ENCODE measurements around the gene GABRA1.

Gene GABRA1

GRCh38 chr5:161847941-161848391 lies at the start of gene GABRA1:
GABRA1 (plus strand) TSS chr5:161848120; CDS start chr5:161850811, 2,691 bp downstream.
- DNase-seq (ENCODE audit: low spot score): no peak

- no peak for DNase-seq (ENCODE audit: low spot score)
Measured at GRCh38 chr5:161799316-161799715, 48.6 kb upstream of the GABRA1 start.

- DNase-seq (ENCODE audit: low spot score): no peak
Measured at GRCh38 chr5:161804263-161804662, 43.7 kb upstream of the GABRA1 start.

- no peak for DNase-seq (ENCODE audit: low spot score)
Measured at GRCh38 chr5:161846746-161847145, 1.2 kb upstream of the GABRA1 start.

- no peak for DNase-seq (ENCODE audit: low spot score)
Measured at GRCh38 chr5:161847447-161847846, 473 bp upstream of the GABRA1 start.

GRCh38 chr5:161850491-161850890 lies 2.6 kb downstream of the GABRA1 start:
- no peak for DNase-seq (ENCODE audit: low spot score)

- DNase-seq (ENCODE audit: low spot score): no peak
Measured at GRCh38 chr5:161851691-161852299, 3.9 kb downstream of the GABRA1 start.

- no peak for DNase-seq (ENCODE audit: low spot score)
Measured at GRCh38 chr5:161857358-161857757, 9.4 kb downstream of the GABRA1 start.

- DNase-seq (ENCODE audit: low spot score): no peak
Measured at GRCh38 chr5:161863259-161863658, 15.3 kb downstream of the GABRA1 start.

GRCh38 chr5:161863811-161864210 lies 15.9 kb downstream of the GABRA1 start:
- no peak for DNase-seq (ENCODE audit: low spot score)

- DNase-seq (ENCODE audit: low spot score): no peak
Measured at GRCh38 chr5:161865510-161865909, 17.6 kb downstream of the GABRA1 start.

- DNase-seq (ENCODE audit: low spot score): no peak
Measured at GRCh38 chr5:161889971-161890370, 42.1 kb downstream of the GABRA1 start.

GRCh38 chr5:161895514-161895913 lies 47.6 kb downstream of the GABRA1 start:
- DNase-seq (ENCODE audit: low spot score): no peak

- DNase-seq (ENCODE audit: low spot score): no peak
Measured at GRCh38 chr5:161897033-161897432, 49.1 kb downstream of the GABRA1 start.

GRCh38 chr5:161899590-161899989 lies 51.7 kb downstream of the GABRA1 start:
- DNase-seq (ENCODE audit: low spot score): no peak

- no peak for DNase-seq (ENCODE audit: low spot score)
Measured at GRCh38 chr5:161900981-161901380, 53.1 kb downstream of the GABRA1 start.

- no peak for DNase-seq (ENCODE audit: low spot score)
Measured at GRCh38 chr5:161921781-161922180, 73.9 kb downstream of the GABRA1 start.

- no peak for DNase-seq (ENCODE audit: low spot score)
Measured at GRCh38 chr5:161924270-161924669, 76.3 kb downstream of the GABRA1 start.

- no peak for DNase-seq (ENCODE audit: low spot score)
Measured at GRCh38 chr5:161925960-161926359, 78.0 kb downstream of the GABRA1 start.

- DNase-seq (ENCODE audit: low spot score): no peak
Measured at GRCh38 chr5:161934486-161934885, 86.6 kb downstream of the GABRA1 start.

GRCh38 chr5:161944974-161945373 lies 97.1 kb downstream of the GABRA1 start:
- DNase-seq (ENCODE audit: low spot score): no peak

GRCh38 chr5:161946911-161947310 lies 99.0 kb downstream of the GABRA1 start:
- DNase-seq (ENCODE audit: low spot score): no peak

Data from hematopoietic multipotent progenitor cell treated with erythropoietin and hydrocortisone succinate and interleukin-3 and kit ligand, for 15 days (in vitro differentiated cells).